GM23338 (cell line): ENCODE results near the gene SPATA45. TPM values are rescaled to one million over a fixed set of nuclear protein-coding genes. Genes with fewer than 3 reads are reported as not detected.

Experiments used
- ATAC-seq: fragments of 200-7000 bp; cut with Tn5 transposase; 3 replicates; pipeline ENCODE4 v1.9.1; 2020
- DNase-seq: peaks from one replicate; pipeline ENCODE4 v3.0.0-alpha.2; 2015; ENCODE audit warnings: low spot score
- H2AFZ ChIP-seq: fragments of 200-600 bp; sonication (generic); 2 replicates; pipeline ENCODE4 v1.8.0; 2016; ENCODE audit warnings: antibody characterized with exemption, mild to moderate bottlenecking, moderate library complexity
- H3F3A ChIP-seq: fragments of 200-600 bp; sonication (generic); replicated peaks from 2 replicates; pipeline ENCODE4 v1.8.0; 2017; ENCODE audit warnings: antibody characterized with exemption, mixed run types, low read depth
- H3K27ac ChIP-seq: fragments of 200-600 bp; sonication (generic); 2 replicates; pipeline ENCODE4 v1.6.1; 2016; ENCODE audit warnings: low read depth
- H3K27me3 ChIP-seq: fragments of 200-600 bp; sonication (generic); 2 replicates; pipeline ENCODE4 v1.8.0; 2016; ENCODE audit warnings: mild to moderate bottlenecking, mixed run types, moderate library complexity; ENCODE audit not compliant: insufficient read depth
- H3K36me3 ChIP-seq: fragments of 200-600 bp; sonication (generic); 2 replicates; pipeline ENCODE4 v1.8.0; 2016; ENCODE audit warnings: mild to moderate bottlenecking; ENCODE audit not compliant: insufficient read depth
- H3K4me1 ChIP-seq: fragments of 200-600 bp; sonication (generic); 2 replicates; pipeline ENCODE4 v1.8.0; 2016; ENCODE audit warnings: mild to moderate bottlenecking, moderate library complexity; ENCODE audit not compliant: insufficient read depth
- H3K4me2 ChIP-seq: fragments of 200-600 bp; sonication (generic); 2 replicates; pipeline ENCODE4 v1.7.1; 2017; ENCODE audit warnings: mixed run types
- H3K4me3 ChIP-seq: fragments of 200-600 bp; sonication (generic); 2 replicates; pipeline ENCODE4 v1.6.1; 2016; ENCODE audit warnings: mixed run types
- H3K79me2 ChIP-seq: fragments of 200-600 bp; sonication (generic); replicated peaks from 2 replicates; pipeline ENCODE4 v1.8.0; 2017; ENCODE audit warnings: mild to moderate bottlenecking; ENCODE audit not compliant: insufficient read depth
- H3K9me2 ChIP-seq: fragments of 200-600 bp; sonication (generic); 2 replicates; pipeline ENCODE4 v1.8.0; 2017; ENCODE audit not compliant: insufficient read depth
- H4K20me1 ChIP-seq: fragments of 200-600 bp; sonication (generic); replicated peaks from 2 replicates; pipeline ENCODE4 v1.8.0; 2017; ENCODE audit warnings: mild to moderate bottlenecking; ENCODE audit not compliant: insufficient read depth
- H3K27ac Mint-ChIP-seq: 2 replicates; pipeline ENCODE4 v1.8.0; 2020; ENCODE audit warnings: inconsistent platforms, mild to moderate bottlenecking, moderate library complexity, mixed read lengths
- H3K27me3 Mint-ChIP-seq: 3 replicates; pipeline ENCODE4 v1.8.0; 2022; ENCODE audit warnings: low read depth, mild to moderate bottlenecking, moderate library complexity, mixed read lengths, inconsistent platforms; ENCODE audit not compliant: insufficient read depth, poor library complexity
- H3K36me3 Mint-ChIP-seq: 3 replicates; pipeline ENCODE4 v1.8.0; 2021; ENCODE audit warnings: low read depth, mild to moderate bottlenecking, inconsistent platforms, moderate library complexity, mixed read lengths
- H3K4me1 Mint-ChIP-seq: 3 replicates; pipeline ENCODE4 v1.8.0; 2020; ENCODE audit warnings: mild to moderate bottlenecking, inconsistent platforms, mixed read lengths
- H3K4me3 Mint-ChIP-seq: 3 replicates; pipeline ENCODE4 v1.8.0; 2021; ENCODE audit warnings: moderate library complexity, mild to moderate bottlenecking, inconsistent platforms, mixed read lengths
- H3K9me3 Mint-ChIP-seq: 3 replicates; pipeline ENCODE4 v1.8.0; 2020; ENCODE audit warnings: moderate library complexity, mild to moderate bottlenecking, inconsistent platforms, mixed read lengths
- CREB1 ChIP-seq: fragments of 250-450 bp; sonication (Bioruptor Pico); IDR thresholded peaks from 2 replicates; pipeline ENCODE4 v1.5.0; 2020; ENCODE audit warnings: low read depth, mild to moderate bottlenecking, moderate library complexity
- EZH2 ChIP-seq: fragments of 200-600 bp; sonication (generic); IDR thresholded peaks from one replicate; pipeline ENCODE4 v1.8.0; 2017; ENCODE audit warnings: antibody characterized with exemption, mild to moderate bottlenecking, low read depth; ENCODE audit not compliant: unreplicated experiment
- EZH2phosphoT487 ChIP-seq: fragments of 200-600 bp; sonication (generic); IDR thresholded peaks from one replicate; pipeline ENCODE4 v1.8.1; 2018; ENCODE audit warnings: antibody characterized with exemption; ENCODE audit not compliant: unreplicated experiment
- JUNB ChIP-seq: IDR thresholded peaks from one replicate; pipeline ENCODE4 v1.6.1; 2016; ENCODE audit warnings: antibody characterized with exemption; ENCODE audit not compliant: unreplicated experiment
- NANOG ChIP-seq: IDR thresholded peaks from 2 replicates; pipeline ENCODE4 v1.6.1; 2016; ENCODE audit warnings: antibody characterized with exemption, borderline replicate concordance
- POLR2AphosphoS5 ChIP-seq: IDR thresholded peaks from 2 replicates; pipeline ENCODE4 v1.6.1; 2016; ENCODE audit warnings: antibody characterized with exemption, low read depth
- ZNF114 ChIP-seq: fragments of 250-450 bp; sonication (Bioruptor Pico); IDR thresholded peaks from 2 replicates; pipeline ENCODE4 v1.5.0; 2020; ENCODE audit warnings: mild to moderate bottlenecking, moderate library complexity
- ZNF331 ChIP-seq: fragments of 250-450 bp; sonication (Bioruptor Pico); IDR thresholded peaks from 2 replicates; pipeline ENCODE4 v1.5.0; 2020; ENCODE audit warnings: low read depth, mild to moderate bottlenecking, moderate library complexity
- polyA plus RNA-seq: library from polyadenylated mRNA; unstranded; fragments of >200 nt; fragmentation: Nextera tagmentation; extraction: Ambion mirVana; gene quantifications from 2 replicates; pipeline ENCODE4 v1.2.1, GENCODE V29; 2016
- total RNA-seq: library from RNA; depleted of rRNA; stranded (reverse); fragments of >200 nt; shearing (Covaris generic); gene quantifications from 2 replicates; pipeline ENCODE4 v1.2.3, GENCODE V29; 2014
- TF ChIP-seq, protein P1 (sequence below): fragments of 250-450 bp; sonication (Bioruptor Pico); IDR thresholded peaks from 2 replicates; pipeline ENCODE4 v1.5.0; 2020; ENCODE audit warnings: mild to moderate bottlenecking, moderate library complexity
- TF ChIP-seq, protein P2 (sequence below), 2 experiments: fragments of 200-600 bp in 1 of 2; sonication (generic) in 1 of 2; conservative IDR thresholded peaks; 2 replicates each; pipeline versions ENCODE4 v1.5.1 to v1.6.1; 2016 to 2017; ENCODE audit warnings: antibody characterized with exemption in 2 of 2, low read depth in 2 of 2, mild to moderate bottlenecking in 2 of 2, moderate library complexity in 1 of 2
- TF ChIP-seq, protein P3 (sequence below): IDR thresholded peaks from 2 replicates; pipeline ENCODE4 v1.6.1; 2016; ENCODE audit warnings: antibody characterized with exemption
- TF ChIP-seq, protein P4 (sequence below): IDR thresholded peaks from one replicate; pipeline ENCODE4 v1.6.1; 2018; ENCODE audit warnings: antibody characterized with exemption; ENCODE audit not compliant: unreplicated experiment

Gene SPATA45
- total and polyA plus RNA-seq, 2 experiments from 2014 or later = not detected

DNA sequence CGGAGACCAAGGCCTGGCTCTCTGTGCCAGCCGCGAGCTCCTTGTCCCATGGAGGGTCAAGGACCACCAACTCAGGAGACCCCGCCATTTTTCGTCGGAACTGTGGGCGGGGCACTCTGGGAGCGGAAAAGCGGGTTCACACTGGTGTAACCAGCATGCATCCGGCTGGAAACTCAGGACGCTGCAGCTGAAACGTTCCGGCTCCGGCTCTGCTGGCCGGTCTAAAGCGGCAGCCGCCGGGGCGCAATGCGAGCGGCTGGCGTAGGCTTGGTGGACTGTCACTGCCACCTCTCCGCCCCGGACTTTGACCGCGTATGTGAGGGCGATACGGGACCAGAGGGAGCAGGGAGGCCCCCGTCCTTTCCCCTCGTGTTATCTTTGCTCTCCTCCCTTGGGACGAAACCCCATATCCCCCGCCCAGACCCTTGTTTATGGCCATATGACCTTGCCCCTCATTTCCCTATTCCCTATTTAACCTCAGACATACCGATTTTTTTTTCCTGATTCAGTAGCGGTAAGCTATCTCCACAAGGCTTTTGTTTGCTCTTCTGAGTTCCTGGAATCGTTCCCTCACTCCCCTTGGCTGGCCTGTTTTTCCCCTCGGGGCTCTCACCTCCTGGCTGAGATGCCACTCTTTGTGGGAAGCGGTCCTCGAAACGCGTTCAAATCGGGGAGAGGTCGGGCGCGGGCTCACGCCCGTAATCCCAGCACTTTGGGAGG lies 55.6 kb downstream of the SPATA45 start, which contains the start of the genes NSL1 and TATDN3 (continued):
- TF ChIP-seq, protein P1, sequence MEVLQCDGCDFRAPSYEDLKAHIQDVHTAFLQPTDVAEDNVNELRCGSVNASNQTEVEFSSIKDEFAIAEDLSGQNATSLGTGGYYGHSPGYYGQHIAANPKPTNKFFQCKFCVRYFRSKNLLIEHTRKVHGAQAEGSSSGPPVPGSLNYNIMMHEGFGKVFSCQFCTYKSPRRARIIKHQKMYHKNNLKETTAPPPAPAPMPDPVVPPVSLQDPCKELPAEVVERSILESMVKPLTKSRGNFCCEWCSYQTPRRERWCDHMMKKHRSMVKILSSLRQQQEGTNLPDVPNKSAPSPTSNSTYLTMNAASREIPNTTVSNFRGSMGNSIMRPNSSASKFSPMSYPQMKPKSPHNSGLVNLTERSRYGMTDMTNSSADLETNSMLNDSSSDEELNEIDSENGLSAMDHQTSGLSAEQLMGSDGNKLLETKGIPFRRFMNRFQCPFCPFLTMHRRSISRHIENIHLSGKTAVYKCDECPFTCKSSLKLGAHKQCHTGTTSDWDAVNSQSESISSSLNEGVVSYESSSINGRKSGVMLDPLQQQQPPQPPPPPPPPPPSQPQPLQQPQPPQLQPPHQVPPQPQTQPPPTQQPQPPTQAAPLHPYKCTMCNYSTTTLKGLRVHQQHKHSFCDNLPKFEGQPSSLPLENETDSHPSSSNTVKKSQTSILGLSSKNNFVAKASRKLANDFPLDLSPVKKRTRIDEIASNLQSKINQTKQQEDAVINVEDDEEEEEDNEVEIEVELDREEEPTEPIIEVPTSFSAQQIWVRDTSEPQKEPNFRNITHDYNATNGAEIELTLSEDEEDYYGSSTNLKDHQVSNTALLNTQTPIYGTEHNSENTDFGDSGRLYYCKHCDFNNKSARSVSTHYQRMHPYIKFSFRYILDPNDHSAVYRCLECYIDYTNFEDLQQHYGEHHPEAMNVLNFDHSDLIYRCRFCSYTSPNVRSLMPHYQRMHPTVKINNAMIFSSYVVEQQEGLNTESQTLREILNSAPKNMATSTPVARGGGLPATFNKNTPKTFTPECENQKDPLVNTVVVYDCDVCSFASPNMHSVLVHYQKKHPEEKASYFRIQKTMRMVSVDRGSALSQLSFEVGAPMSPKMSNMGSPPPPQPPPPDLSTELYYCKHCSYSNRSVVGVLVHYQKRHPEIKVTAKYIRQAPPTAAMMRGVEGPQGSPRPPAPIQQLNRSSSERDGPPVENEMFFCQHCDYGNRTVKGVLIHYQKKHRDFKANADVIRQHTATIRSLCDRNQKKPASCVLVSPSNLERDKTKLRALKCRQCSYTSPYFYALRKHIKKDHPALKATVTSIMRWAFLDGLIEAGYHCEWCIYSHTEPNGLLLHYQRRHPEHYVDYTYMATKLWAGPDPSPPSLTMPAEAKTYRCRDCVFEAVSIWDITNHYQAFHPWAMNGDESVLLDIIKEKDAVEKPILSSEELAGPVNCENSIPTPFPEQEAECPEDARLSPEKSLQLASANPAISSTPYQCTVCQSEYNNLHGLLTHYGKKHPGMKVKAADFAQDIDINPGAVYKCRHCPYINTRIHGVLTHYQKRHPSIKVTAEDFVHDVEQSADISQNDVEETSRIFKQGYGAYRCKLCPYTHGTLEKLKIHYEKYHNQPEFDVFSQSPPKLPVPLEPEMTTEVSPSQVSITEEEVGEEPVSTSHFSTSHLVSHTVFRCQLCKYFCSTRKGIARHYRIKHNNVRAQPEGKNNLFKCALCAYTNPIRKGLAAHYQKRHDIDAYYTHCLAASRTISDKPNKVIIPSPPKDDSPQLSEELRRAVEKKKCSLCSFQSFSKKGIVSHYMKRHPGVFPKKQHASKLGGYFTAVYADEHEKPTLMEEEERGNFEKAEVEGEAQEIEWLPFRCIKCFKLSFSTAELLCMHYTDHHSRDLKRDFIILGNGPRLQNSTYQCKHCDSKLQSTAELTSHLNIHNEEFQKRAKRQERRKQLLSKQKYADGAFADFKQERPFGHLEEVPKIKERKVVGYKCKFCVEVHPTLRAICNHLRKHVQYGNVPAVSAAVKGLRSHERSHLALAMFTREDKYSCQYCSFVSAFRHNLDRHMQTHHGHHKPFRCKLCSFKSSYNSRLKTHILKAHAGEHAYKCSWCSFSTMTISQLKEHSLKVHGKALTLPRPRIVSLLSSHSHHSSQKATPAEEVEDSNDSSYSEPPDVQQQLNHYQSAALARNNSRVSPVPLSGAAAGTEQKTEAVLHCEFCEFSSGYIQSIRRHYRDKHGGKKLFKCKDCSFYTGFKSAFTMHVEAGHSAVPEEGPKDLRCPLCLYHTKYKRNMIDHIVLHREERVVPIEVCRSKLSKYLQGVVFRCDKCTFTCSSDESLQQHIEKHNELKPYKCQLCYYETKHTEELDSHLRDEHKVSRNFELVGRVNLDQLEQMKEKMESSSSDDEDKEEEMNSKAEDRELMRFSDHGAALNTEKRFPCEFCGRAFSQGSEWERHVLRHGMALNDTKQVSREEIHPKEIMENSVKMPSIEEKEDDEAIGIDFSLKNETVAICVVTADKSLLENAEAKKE (CRISPR knock-in tag) = no peak
- TF ChIP-seq ZNF331 = no peak
- peak; percentile 89 for TF ChIP-seq POLR2AphosphoS5
- TF ChIP-seq, protein P2, sequence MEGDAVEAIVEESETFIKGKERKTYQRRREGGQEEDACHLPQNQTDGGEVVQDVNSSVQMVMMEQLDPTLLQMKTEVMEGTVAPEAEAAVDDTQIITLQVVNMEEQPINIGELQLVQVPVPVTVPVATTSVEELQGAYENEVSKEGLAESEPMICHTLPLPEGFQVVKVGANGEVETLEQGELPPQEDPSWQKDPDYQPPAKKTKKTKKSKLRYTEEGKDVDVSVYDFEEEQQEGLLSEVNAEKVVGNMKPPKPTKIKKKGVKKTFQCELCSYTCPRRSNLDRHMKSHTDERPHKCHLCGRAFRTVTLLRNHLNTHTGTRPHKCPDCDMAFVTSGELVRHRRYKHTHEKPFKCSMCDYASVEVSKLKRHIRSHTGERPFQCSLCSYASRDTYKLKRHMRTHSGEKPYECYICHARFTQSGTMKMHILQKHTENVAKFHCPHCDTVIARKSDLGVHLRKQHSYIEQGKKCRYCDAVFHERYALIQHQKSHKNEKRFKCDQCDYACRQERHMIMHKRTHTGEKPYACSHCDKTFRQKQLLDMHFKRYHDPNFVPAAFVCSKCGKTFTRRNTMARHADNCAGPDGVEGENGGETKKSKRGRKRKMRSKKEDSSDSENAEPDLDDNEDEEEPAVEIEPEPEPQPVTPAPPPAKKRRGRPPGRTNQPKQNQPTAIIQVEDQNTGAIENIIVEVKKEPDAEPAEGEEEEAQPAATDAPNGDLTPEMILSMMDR (conservative IDR thresholded peaks at IDR 0.05; ENCODE audit: low read depth in 2 of 2) = no peak
- TF ChIP-seq EZH2phosphoT487 = no peak

DNA sequence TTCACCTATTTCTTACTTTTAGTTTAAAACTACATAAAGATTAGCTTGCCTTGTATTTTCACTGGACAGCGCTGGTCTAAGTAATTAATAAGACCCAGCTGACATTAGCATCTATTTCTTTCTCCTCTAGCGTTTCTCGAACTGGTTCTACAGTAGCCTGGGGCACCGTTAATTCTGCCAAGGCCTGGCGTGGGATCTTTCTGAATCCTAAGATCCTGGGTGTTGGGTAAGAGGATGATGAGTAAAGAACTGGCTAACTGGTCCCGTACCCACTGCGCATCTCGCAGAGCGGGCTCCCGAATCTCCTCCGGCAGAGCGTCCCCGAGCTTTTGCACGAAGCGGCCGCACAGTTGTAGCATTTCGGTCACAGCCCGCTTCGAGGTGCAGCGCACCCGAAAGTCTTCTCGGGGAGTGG lies 56.2 kb downstream of the SPATA45 start:
- peak overlapping the region; percentile 96 for H3K4me3 ChIP-seq
- no peaks in the 10 kb centered on the region for H3K9me2 ChIP-seq
- peak overlapping the region; percentile 91 for H3K27ac ChIP-seq
- DNase-seq = no peak
- ATAC-seq = peak; percentile 70
- H3K27me3 ChIP-seq = no peaks in the 10 kb centered on the region
- peaks cover 17% of the 10 kb centered on the region for H3K4me1 ChIP-seq
- H3K4me1 Mint-ChIP-seq = peaks cover 18% of the 10 kb centered on the region
- peaks cover 8% of the 10 kb centered on the region; the same call in 1 of the 2 replicates for H3F3A ChIP-seq
- H3K79me2 ChIP-seq = peaks cover 44% of the 10 kb centered on the region
- H3K9me3 Mint-ChIP-seq = no peaks in the 10 kb centered on the region; the same call in 1 of the 3 replicates
- peak overlapping the region; percentile 100 for H2AFZ ChIP-seq
- H3K4me2 ChIP-seq = peak overlapping the region; percentile 84
- peaks cover 9% of the 10 kb centered on the region for H3K27me3 Mint-ChIP-seq
- H3K36me3 Mint-ChIP-seq = peaks cover 18% of the 10 kb centered on the region
- peak overlapping the region; percentile 86 for H3K4me3 Mint-ChIP-seq
- peaks cover 10% of the 10 kb centered on the region; the same call in 1 of the 2 replicates for H3K36me3 ChIP-seq
- H3K27ac Mint-ChIP-seq = peak overlapping the region; percentile 93
- no peaks in the 10 kb centered on the region for H4K20me1 ChIP-seq
- TF ChIP-seq EZH2 (no peak), POLR2AphosphoS5 (no peak), JUNB (no peak), ZNF114 (CRISPR knock-in tag) (no peak), NANOG (no peak), EZH2phosphoT487 (no peak), CREB1 (CRISPR knock-in tag) (no peak)
- TF ChIP-seq, protein P3, sequence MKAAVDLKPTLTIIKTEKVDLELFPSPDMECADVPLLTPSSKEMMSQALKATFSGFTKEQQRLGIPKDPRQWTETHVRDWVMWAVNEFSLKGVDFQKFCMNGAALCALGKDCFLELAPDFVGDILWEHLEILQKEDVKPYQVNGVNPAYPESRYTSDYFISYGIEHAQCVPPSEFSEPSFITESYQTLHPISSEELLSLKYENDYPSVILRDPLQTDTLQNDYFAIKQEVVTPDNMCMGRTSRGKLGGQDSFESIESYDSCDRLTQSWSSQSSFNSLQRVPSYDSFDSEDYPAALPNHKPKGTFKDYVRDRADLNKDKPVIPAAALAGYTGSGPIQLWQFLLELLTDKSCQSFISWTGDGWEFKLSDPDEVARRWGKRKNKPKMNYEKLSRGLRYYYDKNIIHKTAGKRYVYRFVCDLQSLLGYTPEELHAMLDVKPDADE = no peak
- TF ChIP-seq, protein P4, sequence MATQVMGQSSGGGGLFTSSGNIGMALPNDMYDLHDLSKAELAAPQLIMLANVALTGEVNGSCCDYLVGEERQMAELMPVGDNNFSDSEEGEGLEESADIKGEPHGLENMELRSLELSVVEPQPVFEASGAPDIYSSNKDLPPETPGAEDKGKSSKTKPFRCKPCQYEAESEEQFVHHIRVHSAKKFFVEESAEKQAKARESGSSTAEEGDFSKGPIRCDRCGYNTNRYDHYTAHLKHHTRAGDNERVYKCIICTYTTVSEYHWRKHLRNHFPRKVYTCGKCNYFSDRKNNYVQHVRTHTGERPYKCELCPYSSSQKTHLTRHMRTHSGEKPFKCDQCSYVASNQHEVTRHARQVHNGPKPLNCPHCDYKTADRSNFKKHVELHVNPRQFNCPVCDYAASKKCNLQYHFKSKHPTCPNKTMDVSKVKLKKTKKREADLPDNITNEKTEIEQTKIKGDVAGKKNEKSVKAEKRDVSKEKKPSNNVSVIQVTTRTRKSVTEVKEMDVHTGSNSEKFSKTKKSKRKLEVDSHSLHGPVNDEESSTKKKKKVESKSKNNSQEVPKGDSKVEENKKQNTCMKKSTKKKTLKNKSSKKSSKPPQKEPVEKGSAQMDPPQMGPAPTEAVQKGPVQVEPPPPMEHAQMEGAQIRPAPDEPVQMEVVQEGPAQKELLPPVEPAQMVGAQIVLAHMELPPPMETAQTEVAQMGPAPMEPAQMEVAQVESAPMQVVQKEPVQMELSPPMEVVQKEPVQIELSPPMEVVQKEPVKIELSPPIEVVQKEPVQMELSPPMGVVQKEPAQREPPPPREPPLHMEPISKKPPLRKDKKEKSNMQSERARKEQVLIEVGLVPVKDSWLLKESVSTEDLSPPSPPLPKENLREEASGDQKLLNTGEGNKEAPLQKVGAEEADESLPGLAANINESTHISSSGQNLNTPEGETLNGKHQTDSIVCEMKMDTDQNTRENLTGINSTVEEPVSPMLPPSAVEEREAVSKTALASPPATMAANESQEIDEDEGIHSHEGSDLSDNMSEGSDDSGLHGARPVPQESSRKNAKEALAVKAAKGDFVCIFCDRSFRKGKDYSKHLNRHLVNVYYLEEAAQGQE = no peak
